IMR-90 (cell line): Measurements from ENCODE around the gene TRAPPC14. TPM values are rescaled to one million over a fixed set of nuclear protein-coding genes. Genes with fewer than 3 reads are reported as not detected.

Experiments
- ATAC-seq: fragments of 200-7000 bp; cut with Tn5 transposase; 2 replicates; pipeline ENCODE4 v1.9.1; 2020; ENCODE audit warnings: low read depth, mild to moderate bottlenecking, moderate library complexity
- BruUV-seq: library from RNA; stranded (reverse); fragments of 400-500 nt; replicated peaks from 2 replicates; lab custom pipeline; 2021; lab: Mats Ljungman, UMichigan
- CTCF ChIA-PET: fragments of 300-600 bp; formaldehyde crosslinking; extraction: SDS; loops from one replicate; lab custom pipeline; 2021; ENCODE audit warnings: antibody characterized with exemption; lab: Yijun Ruan, JAX
- POLR2A ChIA-PET: fragments of 300-600 bp; sonication (Branson Sonifier 250); formaldehyde crosslinking; loops from one replicate; lab custom pipeline; 2022; ENCODE audit warnings: antibody characterized with exemption; ENCODE audit not compliant: unreplicated experiment; lab: Charles Lee
- DNase-seq: peaks from one replicate; pipeline ENCODE4 v3.0.0; 2013
- H2AFZ ChIP-seq: replicated peaks from 2 replicates; pipeline ENCODE3; 2013; ENCODE audit warnings: low read length, mild to moderate bottlenecking; ENCODE audit not compliant: poor library complexity
- H2AK5ac ChIP-seq: 2 replicates; pipeline ENCODE4 v1.6.1; 2013; ENCODE audit warnings: low read depth, low read length, inconsistent platforms
- H2AK9ac ChIP-seq: replicated peaks from 2 replicates; pipeline ENCODE3; 2013; ENCODE audit warnings: mild to moderate bottlenecking, low read depth, low read length, moderate library complexity; ENCODE audit not compliant: poor library complexity
- H2BK120ac ChIP-seq: 2 replicates; pipeline ENCODE4 v1.6.1; 2013; ENCODE audit warnings: low read depth, low read length, inconsistent platforms
- H2BK15ac ChIP-seq: 3 replicates; pipeline ENCODE4 v1.6.1; 2013; ENCODE audit warnings: low read depth, low read length, inconsistent platforms
- H2BK20ac ChIP-seq: 2 replicates; pipeline ENCODE4 v1.6.1; 2013; ENCODE audit warnings: low read depth, mild to moderate bottlenecking, inconsistent platforms, low read length, moderate library complexity
- H2BK5ac ChIP-seq: 2 replicates; pipeline ENCODE4 v1.6.1; 2013; ENCODE audit warnings: mild to moderate bottlenecking, low read depth, low read length, inconsistent platforms; ENCODE audit not compliant: poor library complexity, severe bottlenecking
- H3K14ac ChIP-seq: replicated peaks from 2 replicates; pipeline ENCODE4 v1.6.1; 2013; ENCODE audit warnings: low read depth, low read length, inconsistent platforms
- H3K18ac ChIP-seq: 2 replicates; pipeline ENCODE4 v1.6.1; 2013; ENCODE audit warnings: low read depth, low read length, control low read depth
- H3K23ac ChIP-seq: 2 replicates; pipeline ENCODE4 v1.6.1; 2013; ENCODE audit warnings: low read depth, low read length, inconsistent platforms
- H3K27ac ChIP-seq: 2 replicates; pipeline ENCODE4 v1.5.1; 2013; ENCODE audit warnings: mild to moderate bottlenecking, control low read depth, low read length; ENCODE audit not compliant: insufficient read depth
- H3K27me3 ChIP-seq: 2 replicates; pipeline ENCODE4 v1.6.1; 2013; ENCODE audit warnings: low read length; ENCODE audit not compliant: control insufficient read depth, insufficient read depth
- H3K36me3 ChIP-seq: 2 replicates; pipeline ENCODE4 v1.6.1; 2013; ENCODE audit warnings: low read length, mixed read lengths; ENCODE audit not compliant: control insufficient read depth, insufficient read depth
- H3K4ac ChIP-seq: 2 replicates; pipeline ENCODE4 v1.6.1; 2013; ENCODE audit warnings: low read depth, low read length, inconsistent platforms
- H3K4me1 ChIP-seq: 2 replicates; pipeline ENCODE4 v1.6.1; 2013; ENCODE audit warnings: low read length, mixed read lengths; ENCODE audit not compliant: control insufficient read depth, insufficient read depth
- H3K4me2 ChIP-seq: 2 replicates; pipeline ENCODE4 v1.6.1; 2013; ENCODE audit warnings: low read depth, mild to moderate bottlenecking, control low read depth, low read length, moderate library complexity
- H3K4me3 ChIP-seq: 2 replicates; pipeline ENCODE4 v1.5.1; 2013; ENCODE audit warnings: low read depth, mild to moderate bottlenecking, control low read depth, low read length, moderate library complexity; ENCODE audit not compliant: insufficient read depth
- H3K56ac ChIP-seq: 2 replicates; pipeline ENCODE4 v1.6.1; 2013; ENCODE audit warnings: low read length, inconsistent platforms; ENCODE audit not compliant: insufficient read depth; ENCODE audit errors: extremely low read depth
- H3K79me1 ChIP-seq, 2 experiments: 2 replicates each; pipeline ENCODE4 v1.6.1; 2013; ENCODE audit warnings: low read length in 2 of 2, inconsistent platforms in 1 of 2, low read depth in 1 of 2
- H3K9ac ChIP-seq: 2 replicates; pipeline ENCODE4 v1.6.1; 2013; ENCODE audit warnings: low read depth, low read length, control low read depth
- H3K9me1 ChIP-seq: 2 replicates; pipeline ENCODE4 v1.6.1; 2013; ENCODE audit warnings: low read length, inconsistent platforms; ENCODE audit not compliant: insufficient read depth
- H3K9me3 ChIP-seq: 2 replicates; pipeline ENCODE4 v1.6.1; 2013; ENCODE audit warnings: low read length; ENCODE audit not compliant: control insufficient read depth, insufficient read depth
- H4K20me1 ChIP-seq: 2 replicates; pipeline ENCODE4 v1.6.1; 2013; ENCODE audit warnings: low read length, inconsistent platforms; ENCODE audit not compliant: insufficient read depth
- H4K5ac ChIP-seq: 2 replicates; pipeline ENCODE4 v1.6.1; 2013; ENCODE audit warnings: mild to moderate bottlenecking, low read depth, low read length, control low read depth
- H4K8ac ChIP-seq, 2 experiments: 2 replicates each; pipeline ENCODE4 v1.6.1; 2013; ENCODE audit warnings: low read depth in 2 of 2, low read length in 2 of 2, control low read depth in 1 of 2, inconsistent platforms in 1 of 2
- H4K91ac ChIP-seq: 2 replicates; pipeline ENCODE4 v1.6.1; 2013; ENCODE audit warnings: low read depth, low read length, inconsistent platforms; ENCODE audit not compliant: insufficient read depth
- BHLHE40 ChIP-seq: fragments of 150-350 bp; IDR thresholded peaks from 2 replicates; pipeline ENCODE4 v1.6.1; 2016; ENCODE audit warnings: mild to moderate bottlenecking, low read depth, low read length
- CHD1 ChIP-seq: IDR thresholded peaks from 2 replicates; pipeline ENCODE4 v1.6.1; 2012; ENCODE audit warnings: low read depth, low read length, improper control_type of control experiment
- CTCF ChIP-seq: conservative IDR thresholded peaks from 2 replicates; pipeline ENCODE4 v1.5.1; 2012; ENCODE audit warnings: mild to moderate bottlenecking, low read depth, low read length, improper control_type of control experiment
- FOS ChIP-seq: fragments of 150-350 bp; IDR thresholded peaks from 2 replicates; pipeline ENCODE4 v1.6.1; 2016; ENCODE audit warnings: low read depth, low read length
- MAFK ChIP-seq: IDR thresholded peaks from 2 replicates; pipeline ENCODE4 v1.6.1; 2012; ENCODE audit warnings: low read depth, low read length, improper control_type of control experiment
- MAZ ChIP-seq: IDR thresholded peaks from 2 replicates; pipeline ENCODE4 v1.6.1; 2012; ENCODE audit warnings: low read depth, mild to moderate bottlenecking, low read length, improper control_type of control experiment, moderate library complexity, borderline replicate concordance
- MXI1 ChIP-seq: IDR thresholded peaks from 2 replicates; pipeline ENCODE4 v1.6.1; 2012; ENCODE audit warnings: low read depth, mild to moderate bottlenecking, low read length, moderate library complexity, borderline replicate concordance
- POLR2A ChIP-seq: IDR thresholded peaks from 2 replicates; pipeline ENCODE4 v1.6.1; 2012; ENCODE audit warnings: mild to moderate bottlenecking, low read depth, low read length
- RCOR1 ChIP-seq: IDR thresholded peaks from 2 replicates; pipeline ENCODE4 v1.6.1; 2012; ENCODE audit warnings: mild to moderate bottlenecking, low read length, improper control_type of control experiment; ENCODE audit not compliant: insufficient replicate concordance
- RFX5 ChIP-seq: IDR thresholded peaks from 2 replicates; pipeline ENCODE4 v1.8.0; 2012; ENCODE audit warnings: low read depth, mild to moderate bottlenecking, low read length, moderate library complexity
- SMC3 ChIP-seq: fragments of 150-350 bp; IDR thresholded peaks from 2 replicates; pipeline ENCODE4 v1.6.1; 2016; ENCODE audit warnings: low read depth, mild to moderate bottlenecking, antibody characterized with exemption, low read length, moderate library complexity
- WGBS, 2 experiments: methylation state at CpG; one replicate each; pipeline versions ENCODE4 v1.1.5 to v1.1.7; 2013; ENCODE audit warnings: missing lambda C conversion rate in 2 of 2; ENCODE audit not compliant: insufficient read length in 1 of 2; ENCODE audit errors: extremely low coverage in 2 of 2; 5-methylcytosine and 5-hydroxymethylcytosine counted together
- dilution Hi-C: fragments of 300-500 bp; cut with HindIII; formaldehyde crosslinking; loops from one replicate; pipeline ENCODE4 v1.14.3; 2018; ENCODE audit warnings: low sequenced_read_pairs; ENCODE audit not compliant: unreplicated experiment
- in situ Hi-C: fragments of 300-500 bp; cut with MboI; formaldehyde crosslinking; loops from 3 replicates; pipeline ENCODE4 v1.14.3; 2019; ENCODE audit warnings: low sequenced_read_pairs, inconsistent platforms, mixed read lengths
- intact Hi-C: fragments of 100-400 bp; cut with micrococcal nuclease; formaldehyde crosslinking; loops from 2 replicates; pipeline ENCODE4 v1.10.0; 2022
- polyA plus RNA-seq, 3 experiments: library from polyadenylated mRNA; depleted of rRNA; stranded (reverse); fragments of >200 nt; gene quantifications; 2 replicates each; pipeline ENCODE4 v1.2.3, GENCODE V29; 2012; ENCODE audit warnings: low replicate concordance in 1 of 3
- total RNA-seq: library from RNA; depleted of rRNA; stranded (reverse); fragments of >200 nt; gene quantifications from 2 replicates; pipeline ENCODE4 v1.2.3, GENCODE V29; 2012
- TF ChIP-seq, protein P1 (sequence below): fragments of 150-350 bp; IDR thresholded peaks from 2 replicates; pipeline ENCODE4 v1.6.1; 2017; ENCODE audit warnings: mild to moderate bottlenecking, antibody characterized with exemption, low read length, low read depth

Gene TRAPPC14
- total and polyA plus RNA-seq, 2 of the 4 experiments (the other 2 are of a cell fraction), result 4.5 to 15.9 TPM

GRCh38 chr7:100126239-100126930, 32.1 kb downstream of the TRAPPC14 start (continued):
- TF ChIP-seq BHLHE40 (no peak), POLR2A (no peak)

DNA sequence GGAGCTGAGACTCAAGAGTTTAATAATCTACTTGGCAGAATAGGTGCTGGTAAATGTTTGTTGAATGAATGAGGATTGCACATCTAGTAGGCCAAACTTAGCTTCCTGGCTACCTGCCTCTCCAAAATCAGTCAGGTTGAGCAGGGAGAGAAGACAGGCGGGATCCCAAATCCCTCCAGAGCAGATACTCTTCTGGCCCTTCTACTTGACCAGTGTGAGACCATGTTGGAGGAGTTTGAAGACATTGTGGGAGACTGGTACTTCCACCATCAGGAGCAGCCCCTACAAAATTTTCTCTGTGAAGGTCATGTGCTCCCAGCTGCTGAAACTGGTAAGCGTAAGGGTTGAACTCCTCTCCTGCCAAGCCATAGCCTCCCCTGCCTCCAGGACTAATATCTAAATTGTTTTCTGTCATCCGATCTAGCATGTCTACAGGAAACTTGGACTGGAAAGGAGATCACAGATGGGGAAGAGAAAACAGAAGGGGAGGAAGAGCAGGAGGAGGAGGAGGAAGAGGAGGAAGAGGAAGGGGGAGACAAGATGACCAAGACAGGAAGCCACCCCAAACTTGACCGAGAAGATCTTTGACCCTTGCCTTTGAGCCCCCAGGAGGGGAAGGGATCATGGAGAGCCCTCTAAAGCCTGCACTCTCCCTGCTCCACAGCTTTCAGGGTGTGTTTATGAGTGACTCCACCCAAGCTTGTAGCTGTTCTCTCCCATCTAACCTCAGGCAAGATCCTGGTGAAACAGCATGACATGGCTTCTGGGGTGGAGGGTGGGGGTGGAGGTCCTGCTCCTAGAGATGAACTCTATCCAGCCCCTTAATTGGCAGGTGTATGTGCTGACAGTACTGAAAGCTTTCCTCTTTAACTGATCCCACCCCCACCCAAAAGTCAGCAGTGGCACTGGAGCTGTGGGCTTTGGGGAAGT, 34.0 kb downstream of the TRAPPC14 start:
- no peak overlapping the region for H2AK5ac ChIP-seq
- H3K79me1 ChIP-seq, result peaks cover 26 to 62% of the 10 kb centered on the region in 2 experiments
- CTCF ChIA-PET, result no interaction called here
- H3K9me3 ChIP-seq, result no peaks in the 10 kb centered on the region
- H2BK20ac ChIP-seq, result no peak overlapping the region
- H3K18ac ChIP-seq, result no peak overlapping the region
- H4K20me1 ChIP-seq, result no peaks in the 10 kb centered on the region; the same call in 1 of the 2 replicates
- no peak overlapping the region for H3K27ac ChIP-seq
- no peak overlapping the region for H4K5ac ChIP-seq
- peaks cover 4% of the 10 kb centered on the region; the same call in 1 of the 2 replicates for H3K36me3 ChIP-seq
- H3K4me1 ChIP-seq, result peaks cover 6% of the 10 kb centered on the region; the same call in 1 of the 2 replicates
- POLR2A ChIA-PET, result no interaction called here
- no peak overlapping the region for H3K9ac ChIP-seq
- no peak overlapping the region for H3K4me2 ChIP-seq
- peaks cover 11% of the 10 kb centered on the region for H3K9me1 ChIP-seq
- no peak overlapping the region for H2AFZ ChIP-seq
- intact Hi-C loops (no loop called here), dilution Hi-C loops (no loop called here), in situ Hi-C loops (no loop called here)
- DNase-seq (no peak), ATAC-seq (no peak)
- H2BK5ac ChIP-seq, result no peak overlapping the region
- no peak overlapping the region for H3K56ac ChIP-seq
- no peak overlapping the region for H4K91ac ChIP-seq
- BruUV-seq, result TSS peak; percentile 82
- WGBS, 2 experiments, result no CpG with 5 or more reads among the region's 4 CpGs
- no peak overlapping the region; the same call in 1 of the 2 replicates for H3K23ac ChIP-seq
- no peaks in the 10 kb centered on the region for H3K27me3 ChIP-seq
- H2BK120ac ChIP-seq, result no peak overlapping the region
- H3K4ac ChIP-seq, result no peak overlapping the region
- no peak overlapping the region for H3K4me3 ChIP-seq
- no peak overlapping the region for H3K14ac ChIP-seq
- H2AK9ac ChIP-seq, result peak overlapping the region; percentile 75
- H2BK15ac ChIP-seq, result no peak overlapping the region
- no peak overlapping the region for H4K8ac ChIP-seq
- TF ChIP-seq CHD1, result no peak
- no peak for TF ChIP-seq FOS
- no peak for TF ChIP-seq MXI1
- no peak for TF ChIP-seq MAZ
- TF ChIP-seq BHLHE40, result no peak
- no peak for TF ChIP-seq RCOR1
- no peak for TF ChIP-seq MAFK
- TF ChIP-seq, protein P1, sequence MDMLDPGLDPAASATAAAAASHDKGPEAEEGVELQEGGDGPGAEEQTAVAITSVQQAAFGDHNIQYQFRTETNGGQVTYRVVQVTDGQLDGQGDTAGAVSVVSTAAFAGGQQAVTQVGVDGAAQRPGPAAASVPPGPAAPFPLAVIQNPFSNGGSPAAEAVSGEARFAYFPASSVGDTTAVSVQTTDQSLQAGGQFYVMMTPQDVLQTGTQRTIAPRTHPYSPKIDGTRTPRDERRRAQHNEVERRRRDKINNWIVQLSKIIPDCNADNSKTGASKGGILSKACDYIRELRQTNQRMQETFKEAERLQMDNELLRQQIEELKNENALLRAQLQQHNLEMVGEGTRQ, result no peak
- no peak for TF ChIP-seq RFX5
- no peak for TF ChIP-seq SMC3
- TF ChIP-seq CTCF, result no peak
- TF ChIP-seq POLR2A, result no peak
